ENCODE measurements around the gene OPN1LW.

Gene OPN1LW

DNA sequence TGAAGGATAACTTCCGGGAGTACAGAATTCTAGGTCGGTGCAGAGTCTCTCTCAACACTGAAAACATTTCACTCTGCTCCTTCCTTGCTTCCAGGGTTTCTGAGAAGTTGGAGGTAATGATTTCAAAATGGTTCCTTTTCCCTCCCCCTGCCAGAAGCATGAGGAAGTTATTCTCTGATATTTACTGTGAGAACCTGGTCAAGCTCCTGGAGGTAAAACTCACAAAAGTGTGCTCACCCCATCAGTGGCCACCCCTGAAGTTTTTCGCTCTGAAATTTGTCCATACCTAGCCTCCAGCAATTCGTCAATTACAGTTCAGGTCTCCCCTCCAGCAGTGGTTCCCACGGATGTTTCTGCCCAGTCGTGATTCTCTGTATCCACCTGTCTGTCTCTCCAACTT lies 30.3 kb upstream of the OPN1LW start:
- TF ChIP-seq, protein P1, sequence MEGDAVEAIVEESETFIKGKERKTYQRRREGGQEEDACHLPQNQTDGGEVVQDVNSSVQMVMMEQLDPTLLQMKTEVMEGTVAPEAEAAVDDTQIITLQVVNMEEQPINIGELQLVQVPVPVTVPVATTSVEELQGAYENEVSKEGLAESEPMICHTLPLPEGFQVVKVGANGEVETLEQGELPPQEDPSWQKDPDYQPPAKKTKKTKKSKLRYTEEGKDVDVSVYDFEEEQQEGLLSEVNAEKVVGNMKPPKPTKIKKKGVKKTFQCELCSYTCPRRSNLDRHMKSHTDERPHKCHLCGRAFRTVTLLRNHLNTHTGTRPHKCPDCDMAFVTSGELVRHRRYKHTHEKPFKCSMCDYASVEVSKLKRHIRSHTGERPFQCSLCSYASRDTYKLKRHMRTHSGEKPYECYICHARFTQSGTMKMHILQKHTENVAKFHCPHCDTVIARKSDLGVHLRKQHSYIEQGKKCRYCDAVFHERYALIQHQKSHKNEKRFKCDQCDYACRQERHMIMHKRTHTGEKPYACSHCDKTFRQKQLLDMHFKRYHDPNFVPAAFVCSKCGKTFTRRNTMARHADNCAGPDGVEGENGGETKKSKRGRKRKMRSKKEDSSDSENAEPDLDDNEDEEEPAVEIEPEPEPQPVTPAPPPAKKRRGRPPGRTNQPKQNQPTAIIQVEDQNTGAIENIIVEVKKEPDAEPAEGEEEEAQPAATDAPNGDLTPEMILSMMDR (conservative IDR thresholded peaks at IDR 0.05; ENCODE audit: control insufficient read depth, insufficient read depth, low read depth, low read length), result no peak
- DNase-seq (ENCODE audit: low read depth), result no peak
- no peak overlapping the region for H3K4me3 ChIP-seq (ENCODE audit: control insufficient read depth, low read depth, low read length)

DNA sequence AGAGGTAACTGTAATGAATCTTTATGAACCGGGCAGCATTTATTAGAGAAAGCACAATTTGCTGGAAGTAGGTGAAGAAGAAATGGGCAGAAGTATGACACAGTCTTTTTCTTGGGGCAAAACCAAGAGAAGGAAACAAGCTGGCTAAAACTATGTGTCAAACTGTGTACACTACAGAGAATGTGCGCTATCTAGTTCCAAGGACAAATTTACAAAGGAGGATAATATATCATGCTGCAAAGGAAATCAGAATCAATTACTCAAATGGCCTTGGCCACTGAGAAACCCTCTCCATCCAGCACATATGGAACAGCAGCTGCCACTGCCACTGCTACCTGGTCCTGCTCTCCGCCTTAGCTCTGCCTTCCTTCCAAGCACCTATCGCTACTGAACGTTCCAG lies 29.4 kb upstream of the OPN1LW start:
- no peak overlapping the region for H3K4me3 ChIP-seq (ENCODE audit: control insufficient read depth, low read depth, low read length)
- TF ChIP-seq, protein P1 (conservative IDR thresholded peaks at IDR 0.05; ENCODE audit: control insufficient read depth, insufficient read depth, low read depth, low read length), result no peak
- no peak for DNase-seq (ENCODE audit: low read depth)

DNA sequence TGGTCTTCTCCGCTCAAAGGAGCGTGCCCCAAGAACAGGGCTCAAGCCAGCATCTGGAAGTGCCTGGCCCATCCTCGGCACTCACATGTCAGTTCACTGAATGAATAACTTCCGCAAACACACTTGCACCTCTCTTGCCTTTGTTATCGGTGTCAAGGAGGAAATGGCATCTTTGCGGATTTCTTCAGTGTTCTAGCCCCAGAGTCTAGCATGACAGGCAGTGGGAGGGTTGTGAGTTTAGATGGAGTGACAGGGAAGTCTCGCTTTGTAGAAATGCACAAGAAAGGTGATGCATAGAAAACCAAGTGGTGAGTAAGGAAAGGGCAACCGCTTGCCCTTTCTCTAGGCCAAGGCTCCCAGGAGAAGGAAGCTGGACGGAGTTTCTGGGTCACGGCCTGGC lies 29.0 kb upstream of the OPN1LW start:
- DNase-seq (ENCODE audit: low read depth), result no peak
- TF ChIP-seq, protein P1 (conservative IDR thresholded peaks at IDR 0.05; ENCODE audit: control insufficient read depth, insufficient read depth, low read depth, low read length), result no peak
- no peak overlapping the region for H3K4me3 ChIP-seq (ENCODE audit: control insufficient read depth, low read depth, low read length)

DNA sequence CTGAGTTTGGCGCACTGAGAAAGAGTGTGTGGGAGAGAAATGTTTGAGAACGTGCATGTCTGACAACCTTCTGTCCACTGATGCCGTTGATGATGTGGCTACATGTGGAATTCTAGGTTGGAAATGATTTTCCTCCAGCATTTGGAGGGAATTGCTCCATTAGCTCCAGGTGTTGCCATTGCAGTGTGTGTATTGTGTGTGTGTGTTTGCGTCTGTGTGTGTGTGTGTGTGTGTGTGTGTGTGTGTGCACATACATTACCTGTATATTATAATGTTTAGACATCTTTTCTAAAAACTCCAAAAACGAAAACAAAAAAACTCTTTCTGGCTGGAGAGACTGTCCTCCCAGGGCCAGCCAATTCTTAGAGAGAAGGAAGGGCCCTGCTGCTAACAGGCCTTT lies 28.3 kb upstream of the OPN1LW start:
- TF ChIP-seq, protein P1 (conservative IDR thresholded peaks at IDR 0.05; ENCODE audit: control insufficient read depth, insufficient read depth, low read depth, low read length), result no peak
- H3K4me3 ChIP-seq (ENCODE audit: control insufficient read depth, low read depth, low read length), result no peak overlapping the region
- DNase-seq (ENCODE audit: low read depth), result no peak

GRCh38 chrX:154116426-154117211 lies 27.4 kb upstream of the OPN1LW start:
- no peak for DNase-seq (ENCODE audit: low read depth)
- H3K4me3 ChIP-seq (ENCODE audit: control insufficient read depth, low read depth, low read length), result no peak overlapping the region
- TF ChIP-seq, protein P1 (conservative IDR thresholded peaks at IDR 0.05; ENCODE audit: control insufficient read depth, insufficient read depth, low read depth, low read length), result no peak

DNA sequence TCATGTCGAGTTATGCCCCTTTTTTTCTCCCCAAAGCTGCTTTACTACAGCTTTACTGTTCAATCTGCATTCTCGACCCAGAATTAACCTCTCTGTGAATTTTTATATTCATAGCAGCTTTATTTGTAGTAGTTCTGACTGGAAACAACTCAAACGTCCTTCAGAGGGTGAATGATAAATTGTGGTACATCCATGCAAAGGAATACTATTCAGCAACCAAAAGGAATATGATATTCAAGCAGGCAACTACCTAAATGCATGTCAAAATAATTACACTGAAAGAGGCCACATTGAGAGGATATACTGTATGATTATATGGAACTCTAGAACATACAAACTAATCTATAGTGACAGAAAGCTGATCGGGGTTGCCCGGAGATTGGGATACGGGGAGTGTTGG lies 26.5 kb upstream of the OPN1LW start:
- H3K4me3 ChIP-seq (ENCODE audit: control insufficient read depth, low read depth, low read length), result no peak overlapping the region
- TF ChIP-seq, protein P1 (conservative IDR thresholded peaks at IDR 0.05; ENCODE audit: control insufficient read depth, insufficient read depth, low read depth, low read length), result no peak
- DNase-seq (ENCODE audit: low read depth), result no peak

All from fibroblast of mammary gland (primary cell).